Measurements from ENCODE around the gene WDR3. TPM values are rescaled to one million over a fixed set of nuclear protein-coding genes. Genes with fewer than 3 reads are reported as not detected.

Gene WDR3
- total RNA-seq, 1 experiment from 2014 or later = 61.4 TPM

GRCh38 chr1:117886101-117886795 is 43.3 kb upstream of the WDR3 start:
- H3K56ac ChIP-seq (ENCODE audit: insufficient read length, low read depth, low read length) = no peak overlapping the region
- no peaks in the 10 kb centered on the region for H4K20me1 ChIP-seq (ENCODE audit: control insufficient read depth, insufficient read depth, insufficient read length)
- no peak overlapping the region for H3K23ac ChIP-seq (ENCODE audit: insufficient read length, low read depth, low read length)
- no peak overlapping the region for H3K27ac Mint-ChIP-seq
- no peak overlapping the region for H3K9ac ChIP-seq (ENCODE audit: extremely low read depth, insufficient read length, low read length)
- H3K4me1 ChIP-seq (ENCODE audit: insufficient read depth, low read length) = no peaks in the 10 kb centered on the region
- no peak overlapping the region for H3K4me3 Mint-ChIP-seq
- H3K4me1 Mint-ChIP-seq = no peaks in the 10 kb centered on the region
- H3K27me3 ChIP-seq (ENCODE audit: insufficient read depth, low read length) = no peaks in the 10 kb centered on the region
- no peak overlapping the region for H3K4ac ChIP-seq (ENCODE audit: low read depth, low read length)
- H3T11ph ChIP-seq (ENCODE audit: low read length) = no peak overlapping the region
- H2BK20ac ChIP-seq (ENCODE audit: low read depth, low read length, poor library complexity, severe bottlenecking) = no peak overlapping the region
- no peaks in the 10 kb centered on the region for H3K79me2 ChIP-seq (ENCODE audit: insufficient read depth, low read length)
- H3K27me3 Mint-ChIP-seq (ENCODE audit: low read depth) = no peaks in the 10 kb centered on the region
- no peaks in the 10 kb centered on the region for H3K79me1 ChIP-seq (ENCODE audit: insufficient read depth, low read depth, low read length, poor library complexity, severe bottlenecking)
- no peak overlapping the region for H2AFZ ChIP-seq (ENCODE audit: low read length)
- no peak overlapping the region for H4K5ac ChIP-seq (ENCODE audit: insufficient read length, low read depth, low read length)
- H4K8ac ChIP-seq (replicated peaks; ENCODE audit: insufficient read length, low read depth, low read length) = no peak overlapping the region
- no peak overlapping the region for H3K27ac ChIP-seq (ENCODE audit: insufficient read length, low read depth, low read length)
- no peak overlapping the region for H2BK12ac ChIP-seq (ENCODE audit: insufficient read length, low read depth, low read length)
- WGBS (ENCODE audit: extremely low coverage, insufficient read length, low lambda C conversion rate) = no CpG with 5 or more reads among the region's 2 CpGs
- H3K14ac ChIP-seq (ENCODE audit: insufficient read depth, low read length) = no peak overlapping the region
- H3K9me3 Mint-ChIP-seq = no peaks in the 10 kb centered on the region
- H2BK120ac ChIP-seq (ENCODE audit: low read depth, low read length, poor library complexity, severe bottlenecking) = no peak overlapping the region
- H2BK5ac ChIP-seq (ENCODE audit: insufficient read length, low read length) = no peak overlapping the region
- no peak for TF ChIP-seq CTCF (conservative IDR thresholded peaks at IDR 0.05)
- no peaks in the 10 kb centered on the region for H3K9me3 ChIP-seq (ENCODE audit: control insufficient read depth, low read depth, low read length)
- DNase-seq = no peak
- H3K4me2 ChIP-seq (ENCODE audit: insufficient read depth, insufficient read length, low read length) = no peak overlapping the region
- H4K91ac ChIP-seq (ENCODE audit: insufficient read length, low read depth, low read length) = no peak overlapping the region
- H3K23me2 ChIP-seq (ENCODE audit: insufficient read length, low read depth, low read length, poor library complexity, severe bottlenecking) = no peaks in the 10 kb centered on the region
- H3K36me3 Mint-ChIP-seq (ENCODE audit: insufficient read depth in 1 of 3, low read depth in 3 of 3) = no peaks in the 10 kb centered on the region
- no peak overlapping the region for H3K18ac ChIP-seq (ENCODE audit: insufficient read length, low read depth, low read length)
- no peak overlapping the region for H2AK5ac ChIP-seq (ENCODE audit: insufficient read length, low read length)
- no peak overlapping the region for H2BK15ac ChIP-seq (ENCODE audit: low read depth, low read length)
